Chondrocyte (in vitro differentiated cells): Measurements from ENCODE around the gene CD3D. TPM values are rescaled to one million over a fixed set of nuclear protein-coding genes. Genes with fewer than 3 reads are reported as not detected.

Experiments used
- DNase-seq: peaks from one replicate; pipeline ENCODE4 v3.0.0; 2021; ENCODE audit warnings: mixed read lengths, low spot score
- H3K27ac Mint-ChIP-seq: one replicate; pipeline ENCODE4 v1.8.0; 2021; ENCODE audit warnings: mild to moderate bottlenecking, moderate library complexity, mixed read lengths; ENCODE audit not compliant: unreplicated experiment
- H3K27me3 Mint-ChIP-seq: 2 replicates; pipeline ENCODE4 v1.8.0; 2021; ENCODE audit warnings: low read depth, mixed read lengths
- H3K36me3 Mint-ChIP-seq: 2 replicates; pipeline ENCODE4 v1.8.0; 2021; ENCODE audit warnings: low read depth, mixed read lengths
- H3K4me1 Mint-ChIP-seq: 2 replicates; pipeline ENCODE4 v1.8.0; 2021; ENCODE audit warnings: low read depth, mild to moderate bottlenecking, mixed read lengths
- H3K4me3 Mint-ChIP-seq: one replicate; pipeline ENCODE4 v1.8.0; 2021; ENCODE audit warnings: mild to moderate bottlenecking, moderate library complexity, mixed read lengths; ENCODE audit not compliant: unreplicated experiment
- H3K9me3 Mint-ChIP-seq: 2 replicates; pipeline ENCODE4 v1.8.0; 2021; ENCODE audit warnings: low read depth, mixed read lengths
- CTCF ChIP-seq: fragments of 200-600 bp; sonication (generic); IDR thresholded peaks from 2 replicates; pipeline ENCODE4 v1.5.0; 2021; ENCODE audit warnings: antibody characterized with exemption, mild to moderate bottlenecking, moderate library complexity
- total RNA-seq: library from RNA; stranded (reverse); gene quantifications from 3 replicates; pipeline ENCODE4 v1.2.1, GENCODE V29; 2021

Gene CD3D
- total RNA-seq, 1 donor from 2014 or later = not detected

- no peak for TF ChIP-seq CTCF
- H3K9me3 Mint-ChIP-seq = no peaks in the 10 kb centered on the region
- no peak within 1 kb of the TSS for H3K4me3 Mint-ChIP-seq
These were observed 37.8 kb downstream of the CD3D start, which contains the start of gene CD3E for GRCh38 chr11:118304568-118305248. TSS of gene CD3E (plus strand) at chr11:118304730. CDS start at chr11:118304953, 223 bp downstream.

GRCh38 chr11:118304227-118304567 is 38.3 kb downstream of the CD3D start:
- no peaks in the 10 kb centered on the region for H3K36me3 Mint-ChIP-seq
- H3K4me3 Mint-ChIP-seq = no peak overlapping the region
- H3K27ac Mint-ChIP-seq = no peak overlapping the region
- H3K27me3 Mint-ChIP-seq = peaks cover 35% of the 10 kb centered on the region
- no peak for DNase-seq
- no peaks in the 10 kb centered on the region for H3K4me1 Mint-ChIP-seq
- no peak for TF ChIP-seq CTCF
- H3K9me3 Mint-ChIP-seq = no peaks in the 10 kb centered on the region

More at GRCh38 chr11:118304568-118305248, 37.8 kb downstream of the CD3D start, which contains the start of gene CD3E:
- peaks cover 35% of the 10 kb centered on the region for H3K27me3 Mint-ChIP-seq
- H3K27ac Mint-ChIP-seq = no peak within 1 kb of the TSS
- no peaks in the 10 kb centered on the region for H3K4me1 Mint-ChIP-seq
- DNase-seq = no peak
- H3K36me3 Mint-ChIP-seq = no peaks in the 10 kb centered on the region

- no peak for TF ChIP-seq CTCF
- no peak for DNase-seq
- H3K27ac Mint-ChIP-seq = no peak overlapping the region
- peaks cover 35% of the 10 kb centered on the region for H3K27me3 Mint-ChIP-seq
- H3K36me3 Mint-ChIP-seq = no peaks in the 10 kb centered on the region
- no peaks in the 10 kb centered on the region for H3K9me3 Mint-ChIP-seq
- H3K4me3 Mint-ChIP-seq = no peak overlapping the region
- H3K4me1 Mint-ChIP-seq = no peaks in the 10 kb centered on the region
These were observed 40.8 kb downstream of the CD3D start for GRCh38 chr11:118301600-118302195.

- Mint-ChIP-seq H3K4me3 (no peak overlapping the region), H3K27ac (no peak overlapping the region), H3K9me3 (peaks cover 3% of the 10 kb centered on the region), H3K36me3 (no peaks in the 10 kb centered on the region), H3K27me3 (peaks cover 41% of the 10 kb centered on the region), H3K4me1 (no peaks in the 10 kb centered on the region)
- no peak for DNase-seq
- peak; percentile 62 for TF ChIP-seq CTCF
These were observed 46.6 kb downstream of the CD3D start for GRCh38 chr11:118295815-118296454.

- peaks cover 36% of the 10 kb centered on the region for H3K27me3 Mint-ChIP-seq
- DNase-seq = no peak
- H3K4me3 Mint-ChIP-seq = no peak overlapping the region
- no peak overlapping the region for H3K27ac Mint-ChIP-seq
- no peaks in the 10 kb centered on the region for H3K36me3 Mint-ChIP-seq
- TF ChIP-seq CTCF = no peak
- peaks cover 3% of the 10 kb centered on the region for H3K9me3 Mint-ChIP-seq
- no peaks in the 10 kb centered on the region for H3K4me1 Mint-ChIP-seq
These were observed 47.3 kb downstream of the CD3D start for GRCh38 chr11:118295199-118295598.
